Retinal pigment epithelial cell (primary cell): Measurements from ENCODE around the gene SGMS1.

ENCODE experiments used
- DNase-seq: peaks from one replicate; pipeline ENCODE4 v3.0.0-alpha.2; 2010; ENCODE audit warnings: low read depth
- H3K4me3 ChIP-seq: 2 replicates; pipeline ENCODE4 v1.5.1; 2011; ENCODE audit warnings: mild to moderate bottlenecking, low read length, control low read depth, moderate library complexity
- TF ChIP-seq, protein P1 (sequence below): conservative IDR thresholded peaks from 2 replicates; pipeline ENCODE4 v1.5.1; 2011; ENCODE audit warnings: low read depth, low read length, control low read depth, inconsistent platforms

Gene SGMS1

GRCh38 chr10:50622706-50623662 is 772 bp downstream of the SGMS1 start:
- TF ChIP-seq, protein P1, sequence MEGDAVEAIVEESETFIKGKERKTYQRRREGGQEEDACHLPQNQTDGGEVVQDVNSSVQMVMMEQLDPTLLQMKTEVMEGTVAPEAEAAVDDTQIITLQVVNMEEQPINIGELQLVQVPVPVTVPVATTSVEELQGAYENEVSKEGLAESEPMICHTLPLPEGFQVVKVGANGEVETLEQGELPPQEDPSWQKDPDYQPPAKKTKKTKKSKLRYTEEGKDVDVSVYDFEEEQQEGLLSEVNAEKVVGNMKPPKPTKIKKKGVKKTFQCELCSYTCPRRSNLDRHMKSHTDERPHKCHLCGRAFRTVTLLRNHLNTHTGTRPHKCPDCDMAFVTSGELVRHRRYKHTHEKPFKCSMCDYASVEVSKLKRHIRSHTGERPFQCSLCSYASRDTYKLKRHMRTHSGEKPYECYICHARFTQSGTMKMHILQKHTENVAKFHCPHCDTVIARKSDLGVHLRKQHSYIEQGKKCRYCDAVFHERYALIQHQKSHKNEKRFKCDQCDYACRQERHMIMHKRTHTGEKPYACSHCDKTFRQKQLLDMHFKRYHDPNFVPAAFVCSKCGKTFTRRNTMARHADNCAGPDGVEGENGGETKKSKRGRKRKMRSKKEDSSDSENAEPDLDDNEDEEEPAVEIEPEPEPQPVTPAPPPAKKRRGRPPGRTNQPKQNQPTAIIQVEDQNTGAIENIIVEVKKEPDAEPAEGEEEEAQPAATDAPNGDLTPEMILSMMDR = no peak
- peak overlapping the region; percentile 75 for H3K4me3 ChIP-seq
- DNase-seq = no peak

DNA sequence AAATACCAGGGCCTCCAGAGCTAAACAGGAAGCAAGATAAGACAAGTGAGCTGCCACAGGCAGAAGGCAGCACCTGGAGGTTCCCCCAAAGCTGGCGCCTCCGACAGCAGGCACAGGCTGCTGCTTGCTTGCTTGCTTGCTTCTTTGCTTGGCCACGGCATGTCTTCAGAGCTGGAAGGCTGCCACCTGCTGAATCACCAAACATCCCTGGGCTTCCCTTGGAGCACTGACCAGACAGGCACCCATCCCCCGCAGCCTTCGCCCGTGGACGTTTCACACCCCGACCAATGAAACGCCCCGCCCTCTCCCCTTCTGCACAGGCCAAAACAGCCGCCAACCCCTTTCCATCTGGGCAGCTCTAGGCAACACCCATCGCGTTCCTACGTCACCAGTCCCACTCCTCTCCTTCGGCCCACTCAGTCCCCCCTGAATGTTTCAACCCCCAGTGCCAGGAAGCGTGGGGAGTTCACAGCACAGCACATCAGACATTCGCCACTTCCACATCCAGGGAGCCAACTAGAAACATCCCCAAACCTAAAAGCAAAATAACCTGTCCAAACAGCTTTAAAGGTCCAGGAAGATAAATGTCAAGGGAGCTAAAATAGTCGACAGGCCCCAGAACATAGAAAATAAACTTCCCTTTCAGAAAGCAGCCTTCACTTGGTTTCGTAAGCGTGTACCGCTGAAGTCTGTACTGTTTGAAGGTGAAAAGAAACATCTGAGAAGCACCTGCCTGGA is 1.6 kb downstream of the SGMS1 start:
- TF ChIP-seq, protein P1 = peak; percentile 9

DNA sequence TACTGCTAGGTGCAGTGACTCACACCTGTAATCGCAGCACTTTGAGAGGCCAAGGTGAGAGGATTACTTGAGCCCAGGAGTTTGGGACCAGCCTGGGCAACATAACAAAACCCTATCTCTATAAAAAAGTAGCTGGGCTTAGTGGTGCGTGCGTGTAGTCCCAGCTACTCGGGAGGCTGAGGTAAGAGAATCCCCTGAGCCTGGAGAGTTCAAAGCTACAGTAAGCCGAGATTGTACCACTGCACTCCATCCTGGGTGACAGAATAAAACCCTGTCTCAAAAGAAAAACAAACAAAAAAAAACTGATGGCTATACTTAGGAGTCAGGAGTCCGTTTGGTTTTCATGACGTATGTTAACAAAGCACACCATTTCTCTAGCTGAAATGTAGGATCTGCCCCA is 2.9 kb downstream of the SGMS1 start:
- TF ChIP-seq, protein P1 = no peak
- H3K4me3 ChIP-seq = no peak overlapping the region
- no peak for DNase-seq

More for the DNA sequence above, 1.6 kb downstream of the SGMS1 start:
- H3K4me3 ChIP-seq = peak overlapping the region; percentile 75
- DNase-seq = peak; percentile 50

- DNase-seq = no peak
- no peak overlapping the region for H3K4me3 ChIP-seq
- TF ChIP-seq, protein P1 = no peak
Measured at GRCh38 chr10:50619882-50620281, 3.9 kb downstream of the SGMS1 start.

DNA sequence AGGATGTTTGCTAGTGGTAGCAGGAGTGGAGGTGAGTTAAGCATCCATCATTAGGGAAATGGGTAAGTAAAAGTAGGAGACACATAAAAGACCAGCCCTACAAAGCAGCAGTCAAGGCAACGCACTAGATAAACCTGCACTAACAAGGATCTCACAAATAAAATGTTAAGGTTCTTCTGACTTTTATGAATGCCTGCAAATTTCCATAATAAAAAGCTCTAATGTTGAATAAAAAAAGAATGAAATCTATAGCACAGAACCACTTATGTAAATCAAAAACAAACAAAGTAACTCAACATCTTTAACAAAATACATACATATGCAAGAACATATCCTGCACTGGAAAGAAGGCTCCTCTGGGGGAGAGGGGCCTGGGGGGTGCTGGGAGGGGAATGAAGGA is 4.6 kb downstream of the SGMS1 start:
- no peak for DNase-seq
- TF ChIP-seq, protein P1 = no peak
- no peak overlapping the region for H3K4me3 ChIP-seq

- no peak for DNase-seq
- TF ChIP-seq, protein P1 = no peak
- H3K4me3 ChIP-seq = no peak overlapping the region
Measured at GRCh38 chr10:50618624-50619023, 5.1 kb downstream of the SGMS1 start.
